Activated naive CD4-positive, alpha-beta T cell (primary cell): ENCODE results near the gene RASSF7.
"Not testable (repeated sequence)": the region's sequence is repeated elsewhere in the genome, so short reads cannot be mapped to it uniquely, and the experiment has no call there.

Experiments
- DNase-seq, 4 experiments: peaks; one replicate each; lab custom pipeline; 2025; lab: John Stamatoyannopoulos, UW

Gene RASSF7

DNA sequence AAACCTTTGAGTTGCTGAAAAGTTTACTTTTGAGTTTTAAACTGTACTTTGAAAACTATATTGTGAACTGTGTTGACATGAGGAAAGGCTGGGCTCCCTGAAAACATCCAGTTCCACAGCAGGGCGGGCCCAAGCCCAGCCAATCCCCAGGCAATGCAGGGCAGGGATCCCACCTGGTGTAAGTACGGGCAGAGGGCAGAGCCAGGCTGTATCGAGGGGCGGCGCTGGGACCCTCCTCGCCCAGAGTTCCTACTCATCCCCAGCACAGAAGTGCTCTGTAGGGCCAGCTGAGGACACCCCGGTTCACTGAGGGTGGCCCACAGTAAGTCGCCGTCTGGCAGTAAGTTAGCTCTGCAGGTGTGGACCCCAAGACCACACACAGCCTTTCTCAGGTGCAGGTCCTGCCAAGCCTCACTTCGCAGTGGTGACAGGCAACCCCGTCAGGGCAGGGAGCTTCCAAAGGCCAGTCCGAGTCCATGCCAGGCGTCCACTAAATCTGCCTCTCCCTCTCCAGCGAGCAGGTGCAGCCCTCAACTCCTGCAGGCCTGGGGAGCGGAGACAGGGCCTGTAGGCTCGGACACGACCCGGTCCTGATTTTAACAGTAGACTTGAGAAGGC lies 6.3 kb downstream of the RASSF7 start:
- no peak for DNase-seq

DNA sequence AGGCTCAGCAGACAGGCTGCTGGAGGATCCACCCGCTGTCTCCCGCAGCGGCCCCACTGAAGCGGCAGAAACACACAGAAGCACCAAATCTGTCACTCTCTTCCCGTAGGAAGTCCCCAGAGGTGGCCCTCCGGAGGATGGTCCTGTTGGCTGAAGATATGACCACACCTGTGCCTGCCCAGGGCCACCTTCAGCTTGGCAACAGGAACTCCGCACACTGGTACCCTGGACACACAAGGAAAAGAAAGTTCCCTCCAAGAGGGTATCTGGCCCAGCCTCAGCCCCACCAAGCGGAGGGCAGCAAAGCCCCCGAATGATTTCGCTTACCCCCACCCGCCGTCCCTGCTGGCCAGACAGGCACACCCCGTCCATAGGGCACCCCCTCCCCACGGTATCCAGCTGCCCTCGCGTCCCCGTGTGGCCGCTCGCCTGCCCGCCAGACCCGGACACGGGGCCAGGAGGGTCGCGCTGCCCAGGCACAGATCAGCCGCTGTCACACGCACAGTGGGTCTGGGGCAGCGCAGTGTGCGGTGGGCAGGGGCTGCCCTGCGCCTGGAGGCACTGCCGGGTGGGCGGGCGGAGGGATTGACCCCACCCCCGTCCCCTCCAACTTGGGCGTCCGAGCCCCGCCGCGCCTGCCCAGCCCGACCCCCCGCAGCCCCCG lies 7.0 kb downstream of the RASSF7 start:
- no peak for DNase-seq

- peak; percentile 65 to 96 (median 74) for DNase-seq
These were observed 7.8 kb downstream of the RASSF7 start for GRCh38 chr11:568306-569157.

- no peak for DNase-seq
These were observed 8.6 kb downstream of the RASSF7 start for GRCh38 chr11:569158-569885.

DNA sequence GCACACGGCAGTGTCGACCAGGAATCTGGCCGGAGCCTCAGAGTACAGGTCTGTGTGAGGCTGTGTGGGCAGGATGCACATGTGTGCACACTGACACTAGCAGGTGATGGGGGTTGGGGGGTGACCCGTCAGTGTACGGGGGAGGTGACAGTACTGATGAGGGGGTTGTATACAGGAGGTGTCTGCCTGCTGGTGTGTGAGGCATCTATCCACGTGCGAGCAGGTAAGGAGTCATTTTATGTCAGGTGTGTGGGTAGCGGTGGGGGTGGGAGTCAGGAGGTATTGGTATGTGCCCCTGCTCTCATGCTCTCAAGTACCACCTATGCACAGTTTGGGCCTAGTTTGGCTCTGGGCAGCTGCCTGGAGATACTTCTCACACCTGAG lies 11.0 kb downstream of the RASSF7 start:
- DNase-seq: no peak

DNA sequence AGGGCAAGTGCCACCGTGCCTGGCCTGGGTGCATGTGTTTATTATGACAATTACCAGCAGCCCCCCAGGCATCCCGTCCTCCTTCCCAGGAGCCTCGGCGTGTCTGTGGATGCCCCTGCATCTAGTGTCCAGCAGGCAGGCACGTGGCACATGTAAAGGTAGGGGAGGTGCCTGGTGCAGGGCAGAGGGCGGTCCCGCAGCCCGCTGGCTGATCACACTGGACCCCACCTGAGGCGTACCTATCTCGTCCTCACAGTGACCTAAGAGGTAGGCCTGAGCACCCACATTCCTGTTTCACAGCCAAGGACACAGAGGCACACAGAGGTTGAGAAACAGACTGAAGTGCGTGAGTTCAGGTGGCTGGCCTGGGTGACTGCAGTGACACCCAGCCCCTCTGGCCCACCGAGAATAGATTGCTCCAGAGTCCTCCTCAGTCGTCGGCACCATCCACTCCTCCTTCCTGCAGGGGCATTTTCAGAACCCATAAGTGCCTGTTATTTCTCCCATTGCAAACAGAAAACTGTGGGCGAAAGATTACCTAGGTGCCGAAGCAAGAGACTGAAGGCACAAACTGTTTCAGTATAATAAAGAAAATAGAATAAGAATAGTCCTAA lies 12.5 kb downstream of the RASSF7 start:
- DNase-seq: no peak

DNA sequence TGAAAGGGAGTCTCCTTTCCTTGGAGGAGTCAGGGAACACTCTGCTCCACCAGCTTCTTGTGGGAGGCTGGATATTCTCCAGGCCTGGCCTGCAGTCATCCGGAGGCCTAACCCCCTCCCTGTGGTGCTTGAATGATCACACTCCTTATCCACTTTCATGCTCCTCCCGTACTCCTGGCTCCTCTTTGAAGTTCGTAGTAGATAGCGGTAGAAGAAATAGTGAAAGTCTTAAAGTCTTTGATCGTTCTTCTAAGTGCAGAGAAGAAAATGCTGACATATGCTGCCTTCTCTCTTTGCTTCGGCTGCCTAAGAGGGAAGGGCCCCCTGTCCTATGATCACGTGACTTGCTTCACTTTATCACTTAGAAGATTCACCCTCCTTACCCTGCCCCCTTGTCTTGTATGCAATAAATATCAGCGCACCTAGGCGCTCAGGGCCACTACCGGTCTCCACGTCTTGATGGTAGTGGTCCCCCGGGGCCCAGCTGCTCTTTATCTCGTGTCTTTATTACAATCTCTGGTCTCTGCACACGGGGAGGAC lies 13.3 kb downstream of the RASSF7 start:
- DNase-seq: not testable (repeated sequence)

DNA sequence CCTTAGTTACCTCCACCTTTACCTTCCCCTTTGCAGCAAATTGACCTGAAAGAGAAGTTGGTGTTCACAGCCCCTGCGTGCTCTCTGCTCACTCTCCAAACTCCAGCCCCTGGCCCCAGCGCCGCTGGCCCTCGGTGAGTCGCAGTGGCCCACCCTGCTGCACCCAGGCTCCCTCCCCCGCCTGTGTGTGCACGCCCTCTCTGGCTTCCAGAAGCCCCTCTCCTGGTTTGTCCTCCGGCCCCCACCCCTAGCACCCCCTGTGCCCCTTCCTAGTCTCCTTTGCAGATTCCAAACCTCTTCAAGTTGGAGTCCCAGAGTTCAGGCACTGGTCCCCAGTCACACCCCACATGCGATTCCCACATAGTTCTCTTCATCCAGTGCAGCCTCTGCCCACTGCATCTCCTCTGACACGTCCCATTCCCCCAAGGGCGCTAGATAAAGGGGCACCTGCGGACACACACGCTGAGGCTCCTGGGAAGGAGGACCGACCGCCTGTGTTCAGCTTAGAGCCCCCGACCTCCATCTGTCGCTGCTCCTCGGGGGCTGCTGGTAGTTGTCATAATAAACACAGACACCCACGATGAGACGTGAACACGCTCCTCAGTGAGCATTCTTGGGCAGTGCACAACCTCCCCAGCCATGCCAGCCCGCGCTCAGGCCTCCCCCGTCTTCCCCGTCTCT lies 14.0 kb downstream of the RASSF7 start:
- no peak for DNase-seq

- no peak for DNase-seq
These were observed 14.7 kb downstream of the RASSF7 start for GRCh38 chr11:575313-575995.

DNA sequence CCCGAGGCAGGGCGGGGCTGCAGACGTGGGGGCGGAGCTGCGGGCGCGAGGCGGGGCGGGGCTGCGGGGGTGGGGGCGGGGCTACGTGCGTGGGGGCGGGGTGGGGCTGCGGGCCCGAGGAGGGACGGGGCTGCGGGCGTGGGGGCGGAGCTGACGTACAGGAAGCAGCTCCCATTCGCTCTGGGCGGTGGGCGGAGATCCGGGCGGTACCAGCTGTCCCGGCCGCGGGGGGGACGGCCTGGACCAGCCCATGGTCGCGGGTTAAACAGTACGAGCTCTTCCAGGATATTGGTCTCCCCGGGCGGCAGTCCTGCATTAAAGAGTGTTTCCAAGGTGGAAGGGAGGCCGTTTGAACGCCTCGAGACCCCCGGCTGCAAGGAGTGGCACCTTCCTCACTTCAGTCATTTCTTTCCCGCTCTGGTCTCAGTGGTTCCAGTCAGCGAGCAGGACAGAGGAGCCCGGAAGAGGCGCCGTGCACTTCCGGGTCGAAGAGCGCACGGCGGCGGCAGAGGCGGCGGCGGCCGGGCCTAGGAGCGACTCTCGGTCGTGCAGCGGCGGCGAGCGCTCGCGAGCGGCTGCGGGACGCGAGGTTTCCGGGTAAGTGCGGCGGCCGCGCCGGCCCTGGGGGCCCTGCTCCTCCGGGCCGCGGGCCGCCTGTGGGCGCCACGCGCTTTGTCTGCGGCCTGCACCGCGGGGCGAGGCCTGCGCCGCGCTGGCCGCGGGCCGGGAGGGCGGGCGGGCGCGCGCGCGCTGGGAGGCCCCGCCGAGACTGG lies 15.4 kb downstream of the RASSF7 start, which contains the start of gene PHRF1:
Gene PHRF1, plus strand, starts transcription at position 475 of the 773 bp plus-strand sequence. CDS start 5,043 bp downstream, outside the sequence.
- DNase-seq: peak; percentile 81 to 95 (median 90)

DNA sequence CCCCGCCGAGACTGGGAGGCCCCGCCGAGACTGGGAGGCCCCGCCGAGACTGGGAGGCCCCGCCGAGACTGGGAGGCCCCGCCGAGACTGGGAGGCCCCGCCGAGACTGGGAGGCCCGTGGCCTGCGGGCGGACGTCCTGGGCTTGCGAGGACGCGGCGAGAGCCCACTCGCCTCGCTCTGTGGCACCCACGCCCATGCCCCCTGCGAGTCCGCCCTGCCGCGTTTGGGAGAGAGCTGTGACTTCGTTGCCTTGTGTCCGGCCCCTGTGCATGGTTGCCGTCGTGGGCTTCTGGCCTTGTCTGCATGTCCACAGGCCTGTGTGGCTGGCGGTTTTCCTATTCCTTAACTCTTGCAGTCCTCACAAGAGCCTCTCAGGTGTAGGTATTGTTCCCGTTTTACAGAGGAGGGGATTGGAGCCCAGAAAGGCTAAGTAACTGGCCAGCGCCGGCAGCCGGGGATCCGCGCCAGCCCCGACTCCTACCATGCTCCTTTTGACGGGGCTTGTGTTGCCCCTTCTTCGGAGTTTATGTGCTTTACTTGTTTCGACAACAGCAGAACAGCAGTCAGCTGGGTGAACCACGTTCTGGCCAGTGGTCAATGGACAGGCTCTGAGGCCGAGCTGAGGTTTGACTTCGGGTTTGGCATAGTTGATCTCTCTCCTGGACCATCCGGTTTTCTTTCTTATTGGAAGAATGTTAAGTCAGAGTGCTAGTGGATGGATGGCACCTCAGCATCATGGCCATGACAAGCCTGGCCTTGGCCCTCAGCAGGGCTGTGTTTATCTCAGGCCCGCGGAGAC lies 16.2 kb downstream of the RASSF7 start:
- no peak for DNase-seq

GRCh38 chr11:577611-577894 lies 16.8 kb downstream of the RASSF7 start:
- DNase-seq: no peak

DNA sequence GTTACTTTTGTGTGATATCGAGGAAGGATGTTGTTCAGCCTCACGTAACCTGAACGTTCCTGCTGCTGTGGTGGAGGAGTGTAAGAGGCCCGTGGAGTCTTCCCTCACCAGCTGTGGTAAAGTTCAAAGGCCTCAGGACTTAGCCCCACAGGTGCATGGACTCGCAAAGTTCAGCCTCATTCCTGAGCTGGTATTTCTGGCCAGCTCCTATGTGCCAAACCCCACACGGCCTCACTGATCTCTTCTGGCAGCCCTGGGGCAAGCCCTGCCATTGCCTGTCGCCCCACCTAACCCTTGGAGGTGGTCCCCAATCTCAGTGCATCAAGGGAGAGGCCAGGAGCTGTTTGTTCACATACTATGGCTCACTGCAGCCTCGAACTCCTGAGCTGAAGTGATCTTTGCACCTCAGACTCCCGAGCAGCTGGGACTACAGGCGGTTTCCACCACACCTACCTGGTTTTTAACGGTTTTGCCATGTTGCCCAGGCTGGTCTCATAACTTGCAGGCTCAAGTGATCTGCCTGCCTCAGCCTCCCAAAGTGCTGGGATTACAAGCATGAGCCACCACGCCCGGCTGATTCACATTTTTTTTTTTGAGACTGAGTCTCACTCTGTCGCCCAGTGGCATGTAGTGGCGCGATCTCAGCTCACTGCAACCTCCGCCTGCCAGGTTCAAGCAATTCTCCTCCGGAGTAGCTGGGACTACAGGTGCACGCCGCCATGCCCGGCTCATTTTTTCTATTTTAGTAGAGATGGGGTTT lies 17.7 kb downstream of the RASSF7 start:
- no peak for DNase-seq

- no peak for DNase-seq
These were observed 19.2 kb downstream of the RASSF7 start for GRCh38 chr11:579830-580601.

DNA sequence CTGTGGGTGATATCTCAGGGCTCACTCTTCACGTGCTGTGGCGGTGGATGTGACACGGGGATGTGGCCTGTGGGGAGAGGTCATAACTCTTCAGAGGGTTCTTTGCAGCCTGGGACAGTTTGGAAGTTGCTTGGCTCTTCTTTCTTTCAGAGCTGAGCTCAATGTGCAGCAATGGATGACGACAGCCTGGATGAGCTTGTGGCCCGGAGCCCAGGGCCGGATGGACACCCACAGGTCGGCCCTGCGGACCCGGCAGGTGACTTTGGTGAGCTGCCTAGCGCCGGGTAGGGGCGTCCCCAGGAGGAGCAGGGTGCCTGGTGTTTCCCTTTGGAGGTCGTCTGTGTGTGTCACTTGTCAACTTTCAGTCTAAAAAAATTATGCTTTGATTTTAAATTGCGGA lies 20.6 kb downstream of the RASSF7 start:
- no peak for DNase-seq

DNA sequence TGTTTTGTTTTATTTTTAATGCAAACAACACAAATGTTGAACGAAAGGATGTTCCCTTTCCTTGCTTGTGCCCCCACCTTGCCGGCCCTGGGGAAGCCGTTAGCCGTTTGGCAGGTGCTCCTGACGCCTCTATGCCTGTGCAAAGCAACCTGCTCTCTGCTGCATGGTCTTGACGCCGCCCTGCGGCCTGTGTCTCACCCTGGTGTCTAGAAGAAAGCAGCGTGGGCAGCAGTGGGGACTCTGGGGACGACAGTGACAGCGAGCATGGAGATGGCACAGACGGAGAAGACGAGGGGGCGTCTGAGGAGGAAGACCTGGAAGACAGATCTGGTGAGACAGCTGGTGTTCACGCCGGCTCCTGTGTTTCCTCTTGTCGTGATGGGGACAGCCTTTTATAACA lies 21.0 kb downstream of the RASSF7 start:
- no peak for DNase-seq

- no peak for DNase-seq
These were observed 23.5 kb downstream of the RASSF7 start for GRCh38 chr11:584287-584686.
